Measurements from ENCODE around the gene OTOS. TPM values are rescaled to one million over a fixed set of nuclear protein-coding genes. Genes with fewer than 3 reads are reported as not detected.
A peak's percentile ranks its signal among the peaks of the same experiment; 100 is the strongest.

The OTOS gene
- total RNA-seq, 1 donor from 2014 or later: not detected

- H3K79me2 ChIP-seq (ENCODE audit: insufficient read depth, low read length): no peaks in the 10 kb centered on the region
- no peaks in the 10 kb centered on the region for H3K36me3 ChIP-seq (ENCODE audit: insufficient read depth, low read length)
- H4K20me1 ChIP-seq (ENCODE audit: insufficient read depth, low read length): no peaks in the 10 kb centered on the region
- Mint-ChIP-seq H3K9me3 (ENCODE audit: unreplicated experiment) (peaks cover 5% of the 10 kb centered on the region), H3K27ac (ENCODE audit: unreplicated experiment) (no peak overlapping the region), H3K4me1 (ENCODE audit: low read depth, unreplicated experiment) (peaks cover 10% of the 10 kb centered on the region), H3K36me3 (ENCODE audit: low read depth, unreplicated experiment) (no peaks in the 10 kb centered on the region), H3K4me3 (ENCODE audit: unreplicated experiment) (no peak overlapping the region), H3K27me3 (ENCODE audit: low read depth, unreplicated experiment) (peaks cover 46% of the 10 kb centered on the region)
- no peak overlapping the region for H3K27ac ChIP-seq (ENCODE audit: low read depth, low read length)
- no peak for TF ChIP-seq EZH2 (IDR thresholded peaks at IDR 0.05; ENCODE audit: insufficient read depth, low read length)
- TF ChIP-seq, protein P1, sequence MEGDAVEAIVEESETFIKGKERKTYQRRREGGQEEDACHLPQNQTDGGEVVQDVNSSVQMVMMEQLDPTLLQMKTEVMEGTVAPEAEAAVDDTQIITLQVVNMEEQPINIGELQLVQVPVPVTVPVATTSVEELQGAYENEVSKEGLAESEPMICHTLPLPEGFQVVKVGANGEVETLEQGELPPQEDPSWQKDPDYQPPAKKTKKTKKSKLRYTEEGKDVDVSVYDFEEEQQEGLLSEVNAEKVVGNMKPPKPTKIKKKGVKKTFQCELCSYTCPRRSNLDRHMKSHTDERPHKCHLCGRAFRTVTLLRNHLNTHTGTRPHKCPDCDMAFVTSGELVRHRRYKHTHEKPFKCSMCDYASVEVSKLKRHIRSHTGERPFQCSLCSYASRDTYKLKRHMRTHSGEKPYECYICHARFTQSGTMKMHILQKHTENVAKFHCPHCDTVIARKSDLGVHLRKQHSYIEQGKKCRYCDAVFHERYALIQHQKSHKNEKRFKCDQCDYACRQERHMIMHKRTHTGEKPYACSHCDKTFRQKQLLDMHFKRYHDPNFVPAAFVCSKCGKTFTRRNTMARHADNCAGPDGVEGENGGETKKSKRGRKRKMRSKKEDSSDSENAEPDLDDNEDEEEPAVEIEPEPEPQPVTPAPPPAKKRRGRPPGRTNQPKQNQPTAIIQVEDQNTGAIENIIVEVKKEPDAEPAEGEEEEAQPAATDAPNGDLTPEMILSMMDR (IDR thresholded peaks at IDR 0.05; ENCODE audit: insufficient read depth, low read depth, low read length): no peak
- H3K4me2 ChIP-seq (ENCODE audit: low read length): no peak overlapping the region
- no peak overlapping the region for H2AFZ ChIP-seq (ENCODE audit: low read depth, low read length)
- H3K4me1 ChIP-seq (ENCODE audit: insufficient read depth, low read length): no peaks in the 10 kb centered on the region
- no peaks in the 10 kb centered on the region for H3K9me3 ChIP-seq (ENCODE audit: insufficient read depth, low read depth, low read length)
- no peak overlapping the region for H3K9ac ChIP-seq (ENCODE audit: low read length)
- H3K27me3 ChIP-seq (ENCODE audit: insufficient read depth, low read length): peaks cover 25% of the 10 kb centered on the region
- no peak for FAIRE-seq
- DNase-seq (ENCODE audit: low read depth): no peak
- no peak overlapping the region for H3K4me3 ChIP-seq (ENCODE audit: insufficient read depth, low read depth, low read length)
These were observed 16.1 kb upstream of the OTOS start for GRCh38 chr2:240156435-240157146.

DNA sequence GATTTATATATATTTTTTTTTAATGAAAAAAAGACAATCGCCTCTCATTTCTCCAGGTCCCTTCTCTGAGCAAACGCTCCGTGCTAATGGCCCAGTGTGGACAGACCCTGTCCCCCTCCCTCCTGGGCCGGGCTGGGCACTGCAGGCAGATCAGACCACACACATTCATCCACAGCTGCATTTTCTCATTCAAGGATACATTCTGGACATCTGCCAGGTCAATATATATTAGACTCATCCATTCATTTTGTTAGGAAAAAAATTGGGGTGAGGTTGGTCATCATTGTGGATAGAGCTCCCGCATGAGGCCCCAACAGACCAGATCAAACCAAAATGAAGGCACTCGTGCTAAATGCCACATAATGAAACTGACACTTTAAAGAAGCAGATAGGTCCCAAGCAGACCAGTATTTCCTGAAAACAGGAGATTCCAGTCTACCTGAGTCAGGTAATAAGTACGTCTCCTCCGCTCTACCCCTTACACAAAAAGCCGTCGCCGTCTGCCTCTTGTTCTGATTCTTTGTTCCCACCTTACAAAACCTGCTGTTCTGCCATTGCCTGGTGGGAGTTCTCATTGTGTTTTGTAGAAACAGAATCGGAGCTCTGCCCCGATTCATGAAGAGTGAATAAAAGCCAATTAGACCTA, 15.4 kb upstream of the OTOS start:
- TF ChIP-seq EZH2 (IDR thresholded peaks at IDR 0.05; ENCODE audit: insufficient read depth, low read length): no peak
- TF ChIP-seq, protein P1 (IDR thresholded peaks at IDR 0.05; ENCODE audit: insufficient read depth, low read depth, low read length): no peak
- peaks cover 10% of the 10 kb centered on the region for H3K4me1 Mint-ChIP-seq (ENCODE audit: low read depth, unreplicated experiment)
- Histone ChIP-seq H3K9ac (ENCODE audit: low read length) (no peak overlapping the region), H3K4me1 (ENCODE audit: insufficient read depth, low read length) (no peaks in the 10 kb centered on the region), H3K4me3 (ENCODE audit: insufficient read depth, low read depth, low read length) (no peak overlapping the region), H3K9me3 (ENCODE audit: insufficient read depth, low read depth, low read length) (no peaks in the 10 kb centered on the region), H3K36me3 (ENCODE audit: insufficient read depth, low read length) (no peaks in the 10 kb centered on the region), H3K79me2 (ENCODE audit: insufficient read depth, low read length) (no peaks in the 10 kb centered on the region), H4K20me1 (ENCODE audit: insufficient read depth, low read length) (no peaks in the 10 kb centered on the region), H3K27me3 (ENCODE audit: insufficient read depth, low read length) (peaks cover 27% of the 10 kb centered on the region), H3K4me2 (ENCODE audit: low read length) (no peak overlapping the region), H2AFZ (ENCODE audit: low read depth, low read length) (no peak overlapping the region), H3K27ac (ENCODE audit: low read depth, low read length) (no peak overlapping the region)
- peaks cover 49% of the 10 kb centered on the region for H3K27me3 Mint-ChIP-seq (ENCODE audit: low read depth, unreplicated experiment)
- peaks cover 5% of the 10 kb centered on the region for H3K9me3 Mint-ChIP-seq (ENCODE audit: unreplicated experiment)
- no peak for FAIRE-seq
- no peak overlapping the region for H3K4me3 Mint-ChIP-seq (ENCODE audit: unreplicated experiment)
- H3K36me3 Mint-ChIP-seq (ENCODE audit: low read depth, unreplicated experiment): no peaks in the 10 kb centered on the region
- peak overlapping the region; percentile 11 for H3K27ac Mint-ChIP-seq (ENCODE audit: unreplicated experiment)
- DNase-seq (ENCODE audit: low read depth): no peak
